Choroid plexus epithelial cell (primary cell): ENCODE measurements around the gene SLC29A4.
"Not testable (repeated sequence)": the region's sequence is repeated elsewhere in the genome, so short reads cannot be mapped to it uniquely, and the experiment has no call there.

Experiments
- DNase-seq: peaks from one replicate; pipeline ENCODE4 v3.0.0-alpha.2; 2010; ENCODE audit warnings: low read depth
- H3K4me3 ChIP-seq: 2 replicates; pipeline ENCODE4 v1.5.1; 2011; ENCODE audit warnings: low read depth, mild to moderate bottlenecking, control low read depth, low read length, moderate library complexity
- CTCF ChIP-seq: conservative IDR thresholded peaks from 2 replicates; pipeline ENCODE4 v1.5.1; 2011; ENCODE audit warnings: low read depth, mild to moderate bottlenecking, control low read depth, inconsistent platforms, low read length, moderate library complexity

The SLC29A4 gene

GRCh38 chr7:5314864-5315263 is 32.1 kb downstream of the SLC29A4 start:
- H3K4me3 ChIP-seq: no peak overlapping the region
- no peak for DNase-seq
- TF ChIP-seq CTCF: no peak

- H3K4me3 ChIP-seq: no peak overlapping the region
- DNase-seq: no peak
- TF ChIP-seq CTCF: no peak
Observed at GRCh38 chr7:5315761-5316160, 33.0 kb downstream of the SLC29A4 start.

- DNase-seq, H3K4me3 ChIP-seq: not testable (repeated sequence)
Observed at GRCh38 chr7:5318613-5319012, 35.9 kb downstream of the SLC29A4 start.

GRCh38 chr7:5320391-5320790 is 37.6 kb downstream of the SLC29A4 start:
- TF ChIP-seq CTCF: no peak
- no peak overlapping the region for H3K4me3 ChIP-seq
- DNase-seq: no peak

GRCh38 chr7:5320802-5321396 is 38.2 kb downstream of the SLC29A4 start:
- no peak overlapping the region for H3K4me3 ChIP-seq
- no peak for TF ChIP-seq CTCF
- DNase-seq: no peak

- TF ChIP-seq CTCF: no peak
- DNase-seq: no peak
- no peak overlapping the region for H3K4me3 ChIP-seq
Observed at GRCh38 chr7:5322621-5323410, 40.1 kb downstream of the SLC29A4 start.

- not testable (repeated sequence) for DNase-seq, H3K4me3 ChIP-seq
Observed at GRCh38 chr7:5323800-5324781, 41.3 kb downstream of the SLC29A4 start.
